Vagina (tissue), 2 donors: ENCODE measurements around the gene PSMA7. TPM values are rescaled to one million over a fixed set of nuclear protein-coding genes. Genes with fewer than 3 reads are reported as not detected.

Source experiments
- DNase-seq, 2 donors: peaks; one replicate each; pipeline ENCODE4 v3.0.0-alpha.2; 2017; ENCODE audit errors: extremely low spot score in 2 of 2
- H3K27ac ChIP-seq: fragments of 200-600 bp; sonication (generic); one replicate; pipeline ENCODE4 v1.5.1; 2019
- H3K27me3 ChIP-seq: fragments of 200-600 bp; sonication (generic); one replicate; pipeline ENCODE4 v1.5.1; 2019
- H3K36me3 ChIP-seq, 2 donors: fragments of 200-600 bp; sonication (generic); one replicate each; pipeline ENCODE4 v1.5.1; 2017 to 2019
- H3K4me1 ChIP-seq: fragments of 200-600 bp; sonication (generic); one replicate; pipeline ENCODE4 v1.5.1; 2019
- H3K4me3 ChIP-seq, 2 donors: fragments of 200-600 bp; sonication (generic); 1 replicate in 1 of 2; 2 replicates in 1 of 2; pipeline ENCODE4 v1.5.1; 2016 to 2019
- H3K9me3 ChIP-seq: fragments of 200-600 bp; sonication (generic); one replicate; pipeline ENCODE4 v1.5.1; 2019
- CTCF ChIP-seq, 3 experiments: fragments of 450-650 bp in 2 of 3; fragments of 200-600 bp in 1 of 3; sonication (generic) in 1 of 3; IDR thresholded peaks; one replicate each; pipeline ENCODE4 v1.5.1; 2017 to 2019; ENCODE audit warnings: antibody characterized with exemption in 3 of 3, mild to moderate bottlenecking in 2 of 3, moderate library complexity in 2 of 3
- POLR2A ChIP-seq, 2 donors: fragments of 450-650 bp; IDR thresholded peaks; one replicate each; pipeline ENCODE4 v1.6.1; 2017; ENCODE audit warnings: antibody characterized with exemption in 2 of 2, mild to moderate bottlenecking in 2 of 2, moderate library complexity in 2 of 2
- POLR2AphosphoS5 ChIP-seq, 2 donors: sonication (generic); formaldehyde crosslinking; IDR thresholded peaks; one replicate each; pipeline ENCODE4 v1.9.0; 2017; ENCODE audit warnings: antibody characterized with exemption in 2 of 2, mild to moderate bottlenecking in 2 of 2, low read depth in 1 of 2; ENCODE audit not compliant: insufficient read depth in 1 of 2
- intact Hi-C: fragments of 100-400 bp; cut with DNase I; formaldehyde crosslinking; loops from one replicate; pipeline ENCODE4 v1.15.1; 2023
- total RNA-seq: library from RNA; depleted of rRNA; stranded (reverse); fragments of >200 nt; gene quantifications from one replicate; pipeline ENCODE4 v1.2.3, GENCODE V29; 2016

PSMA7 gene
- total RNA-seq, 1 donor from 2014 or later, result 319 TPM

GRCh38 chr20:62134735-62135231 lies 8.4 kb downstream of the PSMA7 start:
- H3K4me3 ChIP-seq, result no peak overlapping the region
- DNase-seq, result no peak
- H3K27me3 ChIP-seq, result no peaks in the 10 kb centered on the region
- H3K36me3 ChIP-seq, result peaks cover 3 to 81% of the 10 kb centered on the region in 2 donors
- TF ChIP-seq CTCF (IDR thresholded peaks at IDR 0.05), result no peak
- TF ChIP-seq POLR2AphosphoS5 (IDR thresholded peaks at IDR 0.05; ENCODE audit: insufficient read depth in 1 of 2, low read depth in 1 of 2), result no peak
- TF ChIP-seq POLR2A (IDR thresholded peaks at IDR 0.05), result no peak
- intact Hi-C loops, result no loop called here
- no peak overlapping the region for H3K27ac ChIP-seq
- H3K4me1 ChIP-seq, result peaks cover 22% of the 10 kb centered on the region
- no peaks in the 10 kb centered on the region for H3K9me3 ChIP-seq

- Histone ChIP-seq H3K4me3 (no peak overlapping the region), H3K9me3 (no peaks in the 10 kb centered on the region), H3K27me3 (no peaks in the 10 kb centered on the region), H3K27ac (no peak overlapping the region), H3K4me1 (peaks cover 22% of the 10 kb centered on the region), H3K36me3 (peaks cover 4 to 80% of the 10 kb centered on the region in 2 donors)
- DNase-seq, result no peak
- no peak for TF ChIP-seq POLR2A (IDR thresholded peaks at IDR 0.05)
- TF ChIP-seq CTCF (IDR thresholded peaks at IDR 0.05), result no peak
- TF ChIP-seq POLR2AphosphoS5 (IDR thresholded peaks at IDR 0.05; ENCODE audit: insufficient read depth in 1 of 2, low read depth in 1 of 2), result no peak
- intact Hi-C loops, result no loop called here
These were observed 9.3 kb downstream of the PSMA7 start for GRCh38 chr20:62133864-62134263.

- H3K9me3 ChIP-seq, result no peaks in the 10 kb centered on the region
- no peak overlapping the region for H3K27ac ChIP-seq
- no peak overlapping the region for H3K4me3 ChIP-seq
- intact Hi-C loops, result no loop called here
- TF ChIP-seq CTCF (IDR thresholded peaks at IDR 0.05), result no peak
- TF ChIP-seq POLR2A (IDR thresholded peaks at IDR 0.05), result no peak
- no peak for TF ChIP-seq POLR2AphosphoS5 (IDR thresholded peaks at IDR 0.05; ENCODE audit: insufficient read depth in 1 of 2, low read depth in 1 of 2)
- peaks cover 4 to 80% of the 10 kb centered on the region in 2 donors for H3K36me3 ChIP-seq
- no peak for DNase-seq
- H3K4me1 ChIP-seq, result peaks cover 22% of the 10 kb centered on the region
- H3K27me3 ChIP-seq, result no peaks in the 10 kb centered on the region
These were observed 9.9 kb downstream of the PSMA7 start for GRCh38 chr20:62133051-62133845.

- DNase-seq, result no peak
- no peaks in the 10 kb centered on the region for H3K27me3 ChIP-seq
- H3K4me1 ChIP-seq, result peaks cover 22% of the 10 kb centered on the region
- H3K9me3 ChIP-seq, result no peaks in the 10 kb centered on the region
- no peak for TF ChIP-seq POLR2A (IDR thresholded peaks at IDR 0.05)
- TF ChIP-seq CTCF (IDR thresholded peaks at IDR 0.05), result no peak
- TF ChIP-seq POLR2AphosphoS5 (IDR thresholded peaks at IDR 0.05; ENCODE audit: insufficient read depth in 1 of 2, low read depth in 1 of 2), result no peak
- no peak overlapping the region for H3K4me3 ChIP-seq
- no peak overlapping the region for H3K27ac ChIP-seq
- peaks cover 4 to 80% of the 10 kb centered on the region in 2 donors for H3K36me3 ChIP-seq
- intact Hi-C loops, result no loop called here
These were observed 10.8 kb downstream of the PSMA7 start for GRCh38 chr20:62132421-62132820.
